Adrenal gland (tissue), 12 donors: ENCODE results near the gene ID2. TPM values are rescaled to one million over a fixed set of nuclear protein-coding genes. Genes with fewer than 3 reads are reported as not detected.

Source experiments
- DNase-seq, 7 donors: peaks; one replicate each; pipeline ENCODE4 v3.0.0-alpha.2; 2019 to 2020
- H3K27ac ChIP-seq, 5 donors: fragments of 200-600 bp; sonication (generic) in 4 of 5; 1 replicate in 3 of 5; 2 replicates in 2 of 5; pipeline versions ENCODE4 v1.5.1 to v1.8.0; 2016 to 2020; ENCODE audit warnings: mild to moderate bottlenecking in 1 of 5
- H3K27me3 ChIP-seq: fragments of 200-600 bp; 2 replicates; pipeline ENCODE4 v1.8.0; 2021
- H3K36me3 ChIP-seq, 2 donors: fragments of 200-600 bp; replicated peaks in 1 of 2; 1 replicate in 1 of 2; 2 replicates in 1 of 2; pipeline versions ENCODE4 v1.5.1 to v1.8.0; 2018 to 2022
- H3K4me1 ChIP-seq, 2 donors: fragments of 200-600 bp; replicated peaks in 1 of 2; 1 replicate in 1 of 2; 2 replicates in 1 of 2; pipeline versions ENCODE4 v1.5.1 to v1.8.0; 2018 to 2021
- H3K4me3 ChIP-seq, 4 donors: fragments of 200-600 bp; sonication (generic) in 3 of 4; one replicate each; pipeline ENCODE4 v1.5.1; 2016 to 2018
- H3K9me3 ChIP-seq, 3 donors: fragments of 200-600 bp; sonication (generic) in 1 of 3; replicated peaks in 1 of 3; 1 replicate in 2 of 3; 2 replicates in 1 of 3; pipeline versions ENCODE4 v1.5.1 to v1.8.0; 2016 to 2021
- CTCF ChIP-seq, 6 experiments: fragments of 450-650 bp in 4 of 6; fragments of 200-600 bp in 2 of 6; sonication (generic) in 1 of 6; IDR thresholded peaks; 1 replicate in 5 of 6; 2 replicates in 1 of 6; pipeline versions ENCODE4 v1.5.1 to v1.8.0; 2016 to 2021; ENCODE audit warnings: antibody characterized with exemption in 6 of 6, mild to moderate bottlenecking in 2 of 6, moderate library complexity in 1 of 6
- POLR2A ChIP-seq, 2 donors: fragments of 450-650 bp; IDR thresholded peaks; one replicate each; pipeline ENCODE4 v1.6.1; 2017; ENCODE audit warnings: antibody characterized with exemption in 2 of 2, mild to moderate bottlenecking in 2 of 2, moderate library complexity in 1 of 2
- WGBS, 4 donors: extraction: QIAGEN DNeasy Blood & Tissue Kit in 2 of 4; methylation state at CpG; one replicate each; pipeline versions ENCODE4 v1.1.5 to v1.1.7; 2013 to 2017; 5-methylcytosine and 5-hydroxymethylcytosine counted together
- intact Hi-C, 2 donors: fragments of 100-400 bp; cut with DNase I; formaldehyde crosslinking; loops; one replicate each; pipeline versions ENCODE4 v1.14.1 to v1.15.0; 2022 to 2023
- polyA plus RNA-seq, 3 donors: library from polyadenylated mRNA; stranded (reverse); fragments of 200-250 nt in 2 of 3; fragments of 350-450 nt in 1 of 3; fragmentation: Illumina TruSeq in 1 of 3; extraction: RNeasy Lipid Tissue Mini Kit (QIAGEN cat#74804) in 1 of 3; gene quantifications; one replicate each; pipeline ENCODE4 v1.2.3, GENCODE V29; 2013 to 2014
- total RNA-seq, 9 donors: library from RNA; depleted of rRNA in 4 of 9; stranded (reverse); fragments of >200 nt in 4 of 9; fragments of 120-200 nt in 1 of 9; fragmentation: NEBNext Ultra II Directional in 1 of 9; extraction: Animal tissue kit (Norgen Biotek cat#: 25700) in 1 of 9; gene quantifications; one replicate each; pipeline versions ENCODE4 v1.1.0 to v1.2.4, GENCODE V29; 2013 to 2023
- donor health status: healthy with polysubstance abuse.
- donor health status: Bipolar disorder and iron deficiency.
- donor health status: DM: yes; HTN: yes; CAD: no.
- donor health status: DM: no; HTN: no; CAD: no.
- donor health status: DM: no; HTN: no; CAD: no.
- donor health status: DM: yes; HTN: yes; CAD: no.

Gene ID2
- total and polyA plus RNA-seq, 12 donors = 80.7 to 468 (median 132) TPM

- Histone ChIP-seq H3K4me3 (no peak overlapping the region), H3K36me3 (no peaks in the 10 kb centered on the region), H3K27ac (no peak overlapping the region), H3K27me3 (no peaks in the 10 kb centered on the region), H3K4me1 (no peaks in the 10 kb centered on the region), H3K9me3 (no peaks in the 10 kb centered on the region)
- no peak for DNase-seq
- no peak for TF ChIP-seq POLR2A (IDR thresholded peaks at IDR 0.05)
- WGBS, 4 donors = 89 to 94% (median 92%) methylated on average over 7 of the region's 7 CpGs
- intact Hi-C loops = no loop called here
These were observed 28.4 kb upstream of the ID2 start for GRCh38 chr2:8653485-8653884.

- Histone ChIP-seq H3K27me3 (no peaks in the 10 kb centered on the region), H3K27ac (no peak overlapping the region), H3K9me3 (no peaks in the 10 kb centered on the region), H3K36me3 (no peaks in the 10 kb centered on the region), H3K4me3 (no peak overlapping the region), H3K4me1 (peaks cover 0 to 4% of the 10 kb centered on the region in 2 donors)
- TF ChIP-seq CTCF (IDR thresholded peaks at IDR 0.05) (no peak), POLR2A (IDR thresholded peaks at IDR 0.05) (no peak)
- intact Hi-C loops = no loop called here
- WGBS, 4 donors = 94 to 99% (median 97%) methylated on average over 6 of the region's 6 CpGs
- no peak for DNase-seq
These were observed 27.8 kb upstream of the ID2 start for GRCh38 chr2:8654041-8654440.

GRCh38 chr2:8654483-8654882, 27.4 kb upstream of the ID2 start:
- peaks cover 4 to 8% of the 10 kb centered on the region in 2 donors for H3K4me1 ChIP-seq
- no peaks in the 10 kb centered on the region for H3K36me3 ChIP-seq
- no peak overlapping the region for H3K4me3 ChIP-seq
- intact Hi-C loops = no loop called here
- TF ChIP-seq POLR2A (IDR thresholded peaks at IDR 0.05) = no peak
- no peak for TF ChIP-seq CTCF (IDR thresholded peaks at IDR 0.05)
- H3K27me3 ChIP-seq = no peaks in the 10 kb centered on the region
- no peak overlapping the region for H3K27ac ChIP-seq
- no peaks in the 10 kb centered on the region for H3K9me3 ChIP-seq
- DNase-seq = no peak

- Histone ChIP-seq H3K27ac (no peak overlapping the region), H3K4me1 (peaks cover 12 to 17% of the 10 kb centered on the region in 2 donors)
- WGBS, 4 donors = 89 to 93% (median 91%) methylated on average over 5 of the region's 5 CpGs
These were observed 25.7 kb upstream of the ID2 start for GRCh38 chr2:8656160-8656641.

More at GRCh38 chr2:8656160-8656641, 25.7 kb upstream of the ID2 start:
- Histone ChIP-seq H3K4me3 (no peak overlapping the region), H3K27me3 (no peaks in the 10 kb centered on the region), H3K9me3 (no peaks in the 10 kb centered on the region), H3K36me3 (no peaks in the 10 kb centered on the region)
- intact Hi-C loops = no loop called here
- TF ChIP-seq CTCF (IDR thresholded peaks at IDR 0.05) = no peak
- no peak for TF ChIP-seq POLR2A (IDR thresholded peaks at IDR 0.05)
- no peak for DNase-seq
